Measurements from ENCODE around the gene SIL1.

The SIL1 gene

DNA sequence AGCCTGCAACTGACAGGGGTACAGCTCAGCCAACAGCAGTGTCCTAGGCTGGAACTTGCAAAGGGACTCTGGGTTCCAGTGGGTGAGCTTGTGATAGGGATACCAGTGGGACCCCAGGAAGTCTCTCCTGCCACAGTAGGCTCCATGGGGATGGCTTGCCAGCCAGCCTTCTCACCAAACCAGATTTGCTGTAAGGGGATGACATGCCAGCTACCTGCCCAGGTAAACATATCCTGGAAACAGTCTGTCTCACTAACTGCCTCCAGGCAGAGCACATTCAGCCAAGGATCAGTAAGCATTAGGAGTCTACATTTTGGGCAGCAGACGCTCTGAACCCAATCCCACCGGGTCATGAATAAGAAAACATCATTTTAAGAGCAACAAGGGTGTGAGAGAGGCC lies 49.9 kb downstream of the SIL1 start:
- POLR2A ChIA-PET (ENCODE audit: low non-redundant PET) = no interaction called here
- peak; percentile 36 for DNase-seq (ENCODE audit: low spot score)
- CTCF ChIA-PET = interaction anchor here (0.6 to 0.7 kb wide), 2 partner anchors 11 to 649 kb away, joined by 3 read pairs; no protein-coding TSS in a partner anchor
- TF ChIP-seq, protein P1, sequence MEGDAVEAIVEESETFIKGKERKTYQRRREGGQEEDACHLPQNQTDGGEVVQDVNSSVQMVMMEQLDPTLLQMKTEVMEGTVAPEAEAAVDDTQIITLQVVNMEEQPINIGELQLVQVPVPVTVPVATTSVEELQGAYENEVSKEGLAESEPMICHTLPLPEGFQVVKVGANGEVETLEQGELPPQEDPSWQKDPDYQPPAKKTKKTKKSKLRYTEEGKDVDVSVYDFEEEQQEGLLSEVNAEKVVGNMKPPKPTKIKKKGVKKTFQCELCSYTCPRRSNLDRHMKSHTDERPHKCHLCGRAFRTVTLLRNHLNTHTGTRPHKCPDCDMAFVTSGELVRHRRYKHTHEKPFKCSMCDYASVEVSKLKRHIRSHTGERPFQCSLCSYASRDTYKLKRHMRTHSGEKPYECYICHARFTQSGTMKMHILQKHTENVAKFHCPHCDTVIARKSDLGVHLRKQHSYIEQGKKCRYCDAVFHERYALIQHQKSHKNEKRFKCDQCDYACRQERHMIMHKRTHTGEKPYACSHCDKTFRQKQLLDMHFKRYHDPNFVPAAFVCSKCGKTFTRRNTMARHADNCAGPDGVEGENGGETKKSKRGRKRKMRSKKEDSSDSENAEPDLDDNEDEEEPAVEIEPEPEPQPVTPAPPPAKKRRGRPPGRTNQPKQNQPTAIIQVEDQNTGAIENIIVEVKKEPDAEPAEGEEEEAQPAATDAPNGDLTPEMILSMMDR (conservative IDR thresholded peaks at IDR 0.05; ENCODE audit: low read depth) = no peak
- H3K27ac ChIP-seq = no peak overlapping the region

GRCh38 chr5:139147483-139148087 lies 50.6 kb downstream of the SIL1 start:
- H3K27ac ChIP-seq = no peak overlapping the region
- TF ChIP-seq, protein P1 (conservative IDR thresholded peaks at IDR 0.05; ENCODE audit: low read depth) = no peak
- CTCF ChIA-PET = no interaction called here
- POLR2A ChIA-PET (ENCODE audit: low non-redundant PET) = no interaction called here
- peak; percentile 54 for DNase-seq (ENCODE audit: low spot score)

DNA sequence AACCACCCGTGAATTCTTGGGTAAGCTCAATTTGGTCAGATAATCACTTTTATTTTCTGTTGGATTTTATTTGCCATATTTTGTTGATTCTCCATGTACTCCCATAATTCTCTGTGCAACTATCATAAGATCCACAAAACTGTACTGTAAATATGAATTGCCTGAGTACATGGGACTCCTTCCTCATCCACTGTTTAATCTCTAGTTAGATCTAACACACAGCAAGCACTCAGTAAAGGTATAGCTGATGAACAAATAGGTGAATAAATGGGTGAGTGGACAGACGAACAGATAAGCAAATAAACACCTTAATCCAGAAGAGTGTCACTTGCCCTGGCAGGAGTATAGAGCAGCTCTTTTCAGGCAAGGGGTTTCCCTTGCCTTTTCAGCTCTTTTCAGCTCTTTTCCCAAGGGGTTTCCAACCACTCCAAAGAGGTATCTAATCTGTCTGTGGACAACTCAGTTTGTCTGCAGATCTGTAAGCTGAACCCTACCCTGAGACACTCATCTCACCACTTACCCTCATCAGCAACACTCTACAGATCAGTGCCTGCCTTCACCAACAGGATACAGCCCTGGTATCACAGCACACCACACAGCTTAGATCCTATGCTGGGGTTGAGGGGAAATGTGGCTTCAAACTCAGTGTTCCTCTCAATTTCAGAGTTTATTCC lies 51.2 kb downstream of the SIL1 start:
- TF ChIP-seq, protein P1 (conservative IDR thresholded peaks at IDR 0.05; ENCODE audit: low read depth) = no peak
- no peak for DNase-seq (ENCODE audit: low spot score)

GRCh38 chr5:139141446-139142204 lies 56.5 kb downstream of the SIL1 start:
- no peak overlapping the region for H3K27ac ChIP-seq
- ChIA-PET CTCF (no interaction called here), POLR2A (ENCODE audit: low non-redundant PET) (no interaction called here)
- TF ChIP-seq, protein P1 (conservative IDR thresholded peaks at IDR 0.05; ENCODE audit: low read depth) = no peak
- no peak for DNase-seq (ENCODE audit: low spot score)

More for the DNA sequence above, 51.2 kb downstream of the SIL1 start:
- H3K27ac ChIP-seq = no peak overlapping the region
- ChIA-PET CTCF (interaction anchor here (0.7 kb wide), 1 partner anchor 65 kb away, joined by 3 read pairs; no protein-coding TSS in a partner anchor), POLR2A (ENCODE audit: low non-redundant PET) (no interaction called here)

DNA sequence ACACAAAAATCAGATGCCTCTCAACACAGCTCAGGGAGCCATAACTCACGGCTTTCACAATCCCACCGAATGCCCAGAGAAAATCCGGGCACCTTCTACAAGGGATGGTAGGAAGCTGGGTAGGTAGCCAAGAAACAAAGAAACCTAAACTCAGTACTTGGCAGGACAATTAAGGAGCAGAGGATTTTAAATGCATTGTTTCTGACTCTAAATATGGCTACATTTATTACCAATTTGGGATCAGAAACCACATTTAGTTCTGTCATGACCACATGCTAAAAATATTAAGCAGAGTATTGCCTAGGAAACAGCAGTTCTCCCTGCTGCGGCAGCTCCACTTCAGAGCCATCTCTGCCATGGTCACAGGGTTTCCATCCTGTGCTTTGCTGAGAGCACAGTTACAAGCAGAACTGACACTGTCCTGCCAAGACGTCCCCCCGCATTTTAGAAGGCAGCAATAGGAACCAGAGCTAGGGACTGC lies 57.5 kb downstream of the SIL1 start:
- H3K27ac ChIP-seq = no peak overlapping the region
- TF ChIP-seq, protein P1 (conservative IDR thresholded peaks at IDR 0.05; ENCODE audit: low read depth) = no peak
- CTCF ChIA-PET = interaction anchor here (1.2 kb wide), 1 partner anchor 9 kb away, joined by 3 read pairs; no protein-coding TSS in a partner anchor
- no peak for DNase-seq (ENCODE audit: low spot score)
- POLR2A ChIA-PET (ENCODE audit: low non-redundant PET) = no interaction called here

DNA sequence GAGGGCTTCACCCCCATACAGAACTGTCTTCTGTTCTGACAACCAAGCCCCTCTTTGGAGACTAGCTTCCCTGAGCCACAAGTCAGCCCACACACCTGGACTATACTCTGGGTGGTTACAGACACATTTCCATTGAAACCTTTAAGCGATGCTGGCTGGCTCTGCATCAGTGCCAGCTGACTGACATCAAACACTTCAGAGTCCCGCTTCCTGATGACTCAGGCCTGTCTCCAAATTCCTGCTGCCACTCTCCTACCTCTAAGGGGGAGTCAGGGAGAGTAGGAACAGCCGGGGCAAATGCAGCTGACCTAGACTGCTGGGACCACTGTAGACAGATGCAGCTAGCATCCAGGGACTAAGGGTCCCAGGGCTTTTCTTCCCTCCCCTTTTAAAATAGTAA lies 59.4 kb downstream of the SIL1 start:
- ChIA-PET CTCF (interaction anchor here (0.6 kb wide), 1 partner anchor 21 kb away, joined by 6 read pairs; no protein-coding TSS in a partner anchor), POLR2A (ENCODE audit: low non-redundant PET) (no interaction called here)
- DNase-seq (ENCODE audit: low spot score) = peak; percentile 71
- H3K27ac ChIP-seq = no peak overlapping the region
- TF ChIP-seq, protein P1 (conservative IDR thresholded peaks at IDR 0.05; ENCODE audit: low read depth) = no peak

Data from RWPE1 (cell line).